GM21737 (cell line): Measurements from ENCODE around the gene CYB561D2.

Source experiments
- ATAC-seq: cut with Tn5 transposase; IDR thresholded peaks from one replicate; pipeline ENCODE4 v1.9.1; 2021; ENCODE audit warnings: mild to moderate bottlenecking, moderate library complexity; ENCODE audit not compliant: unreplicated experiment

CYB561D2 gene

GRCh38 chr3:50323092-50323600 is 27.5 kb upstream of the CYB561D2 start:
- ATAC-seq = no peak

- no peak for ATAC-seq
Observed at GRCh38 chr3:50323614-50324199, 27.0 kb upstream of the CYB561D2 start.

GRCh38 chr3:50324351-50325112 is 26.1 kb upstream of the CYB561D2 start:
- no peak for ATAC-seq

- ATAC-seq = no peak
Observed at GRCh38 chr3:50325113-50325480, 25.6 kb upstream of the CYB561D2 start.

GRCh38 chr3:50325497-50326181 is 25.0 kb upstream of the CYB561D2 start:
- ATAC-seq = no peak

- no peak for ATAC-seq
Observed at GRCh38 chr3:50326182-50326541, 24.5 kb upstream of the CYB561D2 start.

GRCh38 chr3:50327129-50327528 is 23.5 kb upstream of the CYB561D2 start:
- ATAC-seq = no peak

GRCh38 chr3:50327943-50328691 is 22.5 kb upstream of the CYB561D2 start, which contains the start of gene TUSC2:
Gene TUSC2 (minus strand): TSS chr3:50328223. CDS start chr3:50328099, 124 bp downstream.
- peak; percentile 75 for ATAC-seq

- no peak for ATAC-seq
Observed at GRCh38 chr3:50330330-50330729, 20.3 kb upstream of the CYB561D2 start.

- no peak for ATAC-seq
Observed at GRCh38 chr3:50331364-50331907, 19.2 kb upstream of the CYB561D2 start.

- ATAC-seq = no peak
Observed at GRCh38 chr3:50333744-50334328, 16.8 kb upstream of the CYB561D2 start.

- ATAC-seq = no peak
Observed at GRCh38 chr3:50334339-50335075, 16.2 kb upstream of the CYB561D2 start.

- ATAC-seq = peak; percentile 29
Observed at GRCh38 chr3:50336452-50337174, 14.0 kb upstream of the CYB561D2 start.

- ATAC-seq = peak; percentile 66
Observed at GRCh38 chr3:50337175-50337861, 13.3 kb upstream of the CYB561D2 start.

- no peak for ATAC-seq
Observed at GRCh38 chr3:50338965-50339364, 11.7 kb upstream of the CYB561D2 start.

GRCh38 chr3:50339485-50340146 is 11.0 kb upstream of the CYB561D2 start:
- no peak for ATAC-seq

- no peak for ATAC-seq
Observed at GRCh38 chr3:50340147-50340447, 10.6 kb upstream of the CYB561D2 start.
